CD4-positive, alpha-beta T cell treated with Interleukin-4 for 1 hour (primary cell): ENCODE results near the gene PREX1.
"Not testable (repeated sequence)": the region's sequence is repeated elsewhere in the genome, so short reads cannot be mapped to it uniquely, and the experiment has no call there.

Source experiments
- DNase-seq, 2 donors: peaks; one replicate each; pipeline ENCODE4 v3.0.0-alpha.2; 2020 to 2022

Gene PREX1

DNA sequence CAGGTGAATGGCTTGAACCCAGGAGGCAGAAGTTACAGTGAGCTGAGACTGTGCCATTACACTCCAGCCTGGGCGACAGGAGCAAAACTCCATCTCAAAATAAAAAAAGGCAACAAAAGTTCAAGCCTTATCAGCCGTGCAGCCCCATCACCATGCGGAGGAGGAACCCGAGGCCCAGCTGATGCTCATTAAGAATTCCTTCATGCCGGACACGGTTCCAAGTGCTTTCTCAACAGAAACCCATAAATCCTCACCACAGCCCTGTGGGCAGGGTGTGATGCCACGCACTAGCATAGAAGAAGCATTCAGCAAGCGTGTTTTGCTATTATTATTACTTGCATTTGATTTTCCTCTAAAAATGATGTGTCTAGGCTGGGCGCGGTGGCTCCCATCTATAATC lies 56.3 kb downstream of the PREX1 start:
- DNase-seq = no peak

DNA sequence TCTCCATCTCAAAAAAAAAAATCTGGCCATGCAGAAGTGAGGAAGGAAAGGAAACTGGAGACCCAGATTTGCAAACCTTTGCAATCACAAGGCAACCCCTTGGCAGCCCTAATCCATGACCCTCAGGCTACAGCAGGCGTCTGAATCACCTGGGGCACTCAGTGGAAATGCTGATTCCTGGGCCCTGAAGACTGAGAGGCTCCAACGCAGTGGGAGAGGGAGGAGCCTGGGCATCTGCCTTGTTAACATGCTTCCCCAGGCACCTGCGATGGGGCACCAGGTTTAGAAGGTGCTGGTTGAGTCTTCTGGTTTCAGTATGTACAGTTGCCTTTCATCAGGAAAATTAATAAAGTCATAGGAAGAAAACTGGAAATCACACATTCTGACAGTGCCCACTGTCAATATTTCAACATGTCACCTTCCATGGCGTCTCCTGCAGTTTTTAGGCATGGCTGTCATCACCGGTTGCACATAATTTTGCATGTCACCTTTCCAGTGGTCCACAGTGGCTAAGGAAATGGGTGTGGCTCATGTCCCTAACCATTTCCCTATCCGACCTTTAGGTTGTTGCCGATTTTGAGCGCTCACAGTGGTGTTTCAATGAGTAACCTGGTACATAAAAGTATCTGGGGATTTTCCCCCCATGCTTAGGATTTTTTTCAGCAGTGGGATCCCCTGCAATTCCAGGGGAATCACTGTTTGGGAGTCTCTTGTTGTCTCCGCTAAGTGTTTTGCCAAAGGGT lies 56.9 kb downstream of the PREX1 start:
- DNase-seq = no peak

DNA sequence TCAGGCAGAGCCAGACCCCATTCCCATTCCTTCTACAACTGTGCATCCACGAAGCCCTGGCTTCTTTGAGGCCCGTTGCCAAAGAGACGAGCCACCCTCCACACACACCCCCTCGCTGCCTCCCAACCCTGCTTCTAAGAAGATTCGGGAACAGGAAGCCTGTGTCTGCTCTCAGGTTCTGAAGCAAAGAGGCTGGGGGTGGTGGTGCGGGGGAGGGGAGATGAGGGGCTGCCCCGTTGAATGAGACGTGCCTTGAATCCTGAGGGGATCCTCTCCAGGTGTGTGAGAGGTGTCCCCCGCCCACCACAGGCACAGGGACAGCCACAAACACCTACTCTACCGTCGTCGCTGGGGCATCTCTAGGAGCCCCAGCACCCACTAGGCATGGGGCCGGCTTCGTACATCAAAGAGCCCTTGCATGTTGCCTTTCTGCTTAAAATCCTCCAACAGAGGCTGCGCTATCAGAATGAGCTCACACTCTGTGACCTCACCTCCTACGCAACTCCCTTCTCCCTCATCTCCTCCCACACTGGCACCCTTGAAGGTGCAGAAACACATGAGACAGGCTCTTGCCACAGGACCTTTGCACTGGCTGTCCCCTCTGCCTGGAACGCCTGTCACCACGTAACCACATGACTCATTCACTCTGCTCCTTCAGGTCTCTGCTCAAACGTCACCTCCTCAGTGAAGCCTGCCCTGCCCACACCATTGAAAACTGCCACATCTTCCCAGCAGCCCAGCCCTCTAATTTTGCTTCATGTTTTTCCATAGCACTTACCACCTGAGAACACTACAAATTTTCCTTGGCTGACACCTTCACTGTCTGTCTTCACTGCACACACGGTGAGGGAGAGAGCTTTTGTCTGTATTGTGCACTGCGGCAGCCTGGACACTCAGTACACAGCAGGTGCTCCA lies 58.5 kb downstream of the PREX1 start:
- DNase-seq = peak; percentile 87 to 88

DNA sequence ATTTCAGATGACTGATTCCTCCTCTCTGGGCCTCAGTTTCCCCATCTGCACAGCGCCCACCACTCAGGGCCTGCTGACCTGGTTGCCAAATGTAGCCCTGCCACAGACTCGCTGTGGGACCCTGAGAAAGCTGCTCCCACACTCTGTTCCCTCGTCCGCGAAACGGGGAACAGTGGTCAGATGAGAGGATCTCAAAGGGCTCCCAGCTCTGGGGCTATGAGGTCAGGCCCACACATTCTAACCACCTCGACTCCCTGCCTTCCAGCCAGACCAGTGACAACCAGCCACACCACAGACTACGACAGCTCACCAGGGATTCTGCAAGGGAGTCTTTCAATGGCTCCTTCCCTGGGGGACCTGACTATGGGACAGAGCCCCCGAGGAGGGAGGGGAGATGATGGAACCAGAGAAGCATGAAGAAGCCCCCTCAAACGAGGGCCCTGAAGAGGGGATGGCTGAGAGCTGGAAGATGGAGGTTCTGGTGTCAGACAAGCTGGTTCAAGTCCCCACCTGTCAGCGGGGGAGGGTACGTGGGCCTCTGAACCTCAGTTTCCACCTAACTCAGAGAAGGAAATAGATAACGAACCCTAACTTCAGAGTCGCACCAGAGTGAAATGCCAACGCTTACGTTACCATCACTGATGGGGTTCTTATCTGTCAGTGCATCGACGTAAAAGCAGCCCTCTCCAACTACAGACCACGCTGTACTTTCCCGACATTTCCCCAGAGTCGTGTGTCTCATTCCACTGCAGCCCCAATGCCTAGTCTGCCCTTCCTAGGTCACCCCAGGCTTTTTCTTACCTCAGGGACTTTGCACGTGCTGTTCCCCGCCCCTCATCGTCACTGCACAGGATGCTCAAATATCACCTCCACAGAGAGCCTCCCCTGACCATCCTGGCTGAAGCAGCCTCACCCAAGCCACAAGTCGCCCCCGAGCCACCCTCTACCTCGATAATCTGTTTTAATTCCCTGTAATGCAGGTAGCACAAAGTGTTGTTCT lies 60.5 kb downstream of the PREX1 start:
- DNase-seq = peak; percentile 48 to 65

DNA sequence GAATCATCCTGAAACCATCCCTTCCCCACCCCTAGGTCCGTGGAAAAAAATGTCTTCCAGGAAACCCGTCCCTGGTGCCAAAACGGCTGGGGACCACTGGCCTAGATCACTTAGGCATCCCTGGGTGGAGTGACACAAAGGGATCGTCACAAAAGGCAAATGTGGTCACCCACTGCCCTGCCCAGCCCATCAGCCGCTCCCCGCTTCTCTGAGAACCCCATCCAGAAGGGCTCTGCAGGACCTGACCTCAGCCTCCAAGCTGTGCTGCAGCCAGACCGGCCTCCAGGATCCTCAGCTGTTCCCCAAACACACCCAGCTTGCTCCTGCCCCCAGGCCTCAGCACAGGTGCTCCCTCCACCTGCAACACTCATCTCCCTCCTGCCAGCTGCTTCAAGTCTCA lies 61.6 kb downstream of the PREX1 start:
- no peak for DNase-seq

DNA sequence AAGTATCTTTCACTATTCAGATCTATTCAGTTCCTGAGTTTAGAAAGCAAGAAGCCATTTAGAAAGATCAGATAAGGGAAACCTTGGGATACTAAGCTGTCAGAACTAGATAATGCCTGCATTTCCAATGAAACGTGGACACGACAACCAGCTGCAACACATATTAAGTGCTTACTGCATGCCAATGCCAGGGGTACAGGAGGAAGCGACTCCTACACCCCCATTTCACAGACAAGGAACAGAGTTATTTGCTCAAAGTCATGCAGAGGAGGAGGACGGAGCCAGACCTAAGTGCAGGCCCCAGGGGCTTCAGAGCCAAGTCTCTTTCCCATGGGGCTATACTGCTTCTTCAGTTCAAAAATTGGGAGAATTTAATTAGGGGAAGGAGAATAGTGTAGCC lies 62.4 kb downstream of the PREX1 start:
- DNase-seq = no peak

DNA sequence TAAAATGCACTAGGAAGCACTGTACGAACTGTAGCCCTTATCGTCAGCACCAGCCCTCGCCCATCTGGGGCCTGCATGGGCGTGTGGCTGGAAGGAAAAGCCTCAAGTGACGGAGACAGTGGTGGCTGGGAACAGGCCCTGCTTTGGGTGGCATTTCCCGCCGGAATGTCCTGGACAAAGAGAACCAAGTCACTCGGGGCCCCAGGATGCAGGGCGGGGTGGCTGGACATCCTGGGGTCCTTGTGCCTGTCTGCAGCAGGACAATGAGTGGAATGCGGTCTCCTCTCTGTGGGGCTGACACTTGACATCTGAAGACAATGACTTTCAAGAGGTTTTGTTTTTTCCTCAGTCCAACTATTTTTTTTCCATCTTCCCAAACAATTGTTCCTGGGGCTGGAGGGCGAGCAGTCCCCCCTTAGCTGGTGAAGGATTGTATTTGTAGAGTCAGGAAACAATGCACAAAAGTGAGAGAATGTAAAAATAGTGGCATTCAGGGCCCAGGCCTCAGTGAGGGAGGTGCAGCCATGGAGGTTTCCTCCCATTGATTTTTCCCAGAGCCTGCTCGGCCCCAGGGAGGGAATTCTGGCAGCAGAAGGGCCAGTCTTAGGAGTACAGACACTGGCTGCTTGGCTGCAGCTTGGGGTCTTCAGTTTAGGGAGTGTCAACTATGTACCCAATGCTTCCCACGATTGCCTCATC lies 64.4 kb downstream of the PREX1 start:
- DNase-seq = no peak

DNA sequence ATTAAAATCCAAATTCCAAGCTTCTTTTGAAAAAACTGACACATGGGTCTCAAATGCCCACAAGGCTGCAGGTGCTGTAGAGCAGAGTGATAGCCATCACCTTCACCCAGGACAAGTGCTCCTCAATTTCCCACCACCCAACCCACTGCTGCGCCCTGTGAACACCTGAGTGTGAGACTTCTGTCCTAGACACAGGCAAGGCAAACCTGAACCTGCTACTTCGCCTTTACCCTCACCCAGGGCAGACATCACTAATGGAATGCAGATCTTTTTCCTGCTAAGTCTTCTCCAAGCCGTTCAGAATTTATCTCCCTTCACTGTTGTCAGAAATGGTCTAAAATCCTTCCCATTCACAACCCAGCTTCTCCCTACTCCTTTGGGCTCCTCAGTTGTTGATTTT lies 65.9 kb downstream of the PREX1 start:
- DNase-seq = no peak

DNA sequence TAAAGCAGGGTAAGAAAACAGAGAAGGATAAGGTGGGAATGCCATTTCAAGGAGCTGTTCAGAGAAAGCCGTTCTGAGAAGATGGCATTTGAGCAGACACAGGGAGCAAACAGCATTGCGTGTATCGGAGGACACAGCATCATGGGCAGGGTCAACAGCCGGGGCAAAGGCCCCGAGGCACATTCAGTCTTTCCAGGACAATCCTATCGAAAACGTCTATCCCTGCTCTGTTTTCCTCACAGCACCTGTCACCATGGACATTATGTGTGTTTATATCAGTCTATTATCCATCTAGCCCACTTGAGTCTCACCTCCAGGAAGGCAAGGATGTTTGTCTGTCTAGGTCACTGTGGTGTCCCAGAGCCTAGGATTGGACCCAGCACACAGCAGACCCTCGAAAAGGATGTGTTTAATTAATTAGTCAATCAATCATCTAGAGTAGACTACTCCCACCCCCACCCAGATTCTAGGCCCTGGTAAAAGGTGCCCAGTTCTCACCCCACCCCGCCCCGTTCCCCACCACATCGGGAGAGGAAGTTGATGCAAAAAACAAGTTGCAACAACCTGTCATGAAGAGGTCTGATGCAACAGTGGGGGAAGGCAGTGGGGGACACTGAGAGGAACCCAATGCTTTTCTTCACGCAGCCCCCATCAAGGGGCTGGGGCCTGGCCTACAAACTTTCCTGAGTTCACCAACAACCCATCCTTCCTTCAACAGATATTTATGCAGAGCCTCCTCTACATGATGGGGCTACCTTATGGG lies 66.6 kb downstream of the PREX1 start:
- DNase-seq = peak; percentile 68 to 75

DNA sequence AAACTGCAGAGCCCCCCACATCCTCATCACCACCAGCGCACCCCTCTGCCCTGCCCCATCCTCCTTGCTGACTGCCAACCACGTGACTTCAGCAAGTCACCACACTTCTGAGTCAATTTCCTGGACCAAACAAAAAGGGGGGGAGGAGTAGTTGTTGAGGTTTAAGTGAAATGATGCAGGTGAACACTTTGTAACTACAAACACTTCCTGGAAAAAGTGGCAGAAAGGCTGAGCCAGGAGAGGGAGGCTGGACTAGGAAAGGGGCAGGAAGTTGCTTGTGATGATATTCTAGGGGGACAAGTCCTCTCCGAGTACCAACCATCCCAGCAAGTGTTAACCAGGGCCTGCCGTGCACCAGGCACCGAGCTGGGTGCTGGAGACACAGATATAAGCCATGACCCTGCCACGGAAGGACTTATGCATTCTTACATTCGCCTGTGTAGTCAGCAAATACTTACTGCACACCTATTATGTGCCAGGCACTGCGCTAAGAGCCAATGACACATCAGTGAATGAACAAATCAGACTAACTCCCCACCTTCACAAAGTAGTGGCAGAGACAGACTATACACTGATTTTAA lies 67.3 kb downstream of the PREX1 start:
- peak; percentile 76 to 84 for DNase-seq

DNA sequence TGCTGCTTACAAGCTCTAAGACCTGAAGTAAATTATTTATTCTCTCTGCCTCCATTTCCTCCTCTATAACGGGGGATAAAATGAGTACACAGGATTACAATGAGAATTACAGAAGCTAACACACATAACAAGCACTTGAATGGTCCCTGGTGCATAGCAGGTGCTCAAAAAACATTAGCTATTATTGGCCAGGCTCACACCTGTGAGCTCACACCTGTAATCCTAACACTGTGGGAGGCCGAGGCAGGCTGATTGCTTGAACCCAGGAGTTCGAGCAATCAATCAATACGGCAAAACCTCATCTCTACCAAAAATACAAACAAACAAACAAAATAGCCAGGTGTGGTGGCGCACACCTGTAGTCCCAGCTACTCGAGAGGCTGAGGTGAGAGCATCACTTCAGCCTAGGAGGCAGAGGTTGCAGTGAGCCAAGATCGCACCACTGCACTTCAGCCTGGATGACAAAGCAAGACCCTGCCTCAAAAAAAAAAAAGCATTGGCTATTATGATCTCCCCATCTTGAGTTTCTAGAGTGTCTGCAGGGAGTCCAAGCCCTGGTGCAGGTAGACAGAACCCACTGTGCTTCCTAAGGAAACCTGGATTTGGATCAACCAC lies 68.1 kb downstream of the PREX1 start:
- no peak for DNase-seq

DNA sequence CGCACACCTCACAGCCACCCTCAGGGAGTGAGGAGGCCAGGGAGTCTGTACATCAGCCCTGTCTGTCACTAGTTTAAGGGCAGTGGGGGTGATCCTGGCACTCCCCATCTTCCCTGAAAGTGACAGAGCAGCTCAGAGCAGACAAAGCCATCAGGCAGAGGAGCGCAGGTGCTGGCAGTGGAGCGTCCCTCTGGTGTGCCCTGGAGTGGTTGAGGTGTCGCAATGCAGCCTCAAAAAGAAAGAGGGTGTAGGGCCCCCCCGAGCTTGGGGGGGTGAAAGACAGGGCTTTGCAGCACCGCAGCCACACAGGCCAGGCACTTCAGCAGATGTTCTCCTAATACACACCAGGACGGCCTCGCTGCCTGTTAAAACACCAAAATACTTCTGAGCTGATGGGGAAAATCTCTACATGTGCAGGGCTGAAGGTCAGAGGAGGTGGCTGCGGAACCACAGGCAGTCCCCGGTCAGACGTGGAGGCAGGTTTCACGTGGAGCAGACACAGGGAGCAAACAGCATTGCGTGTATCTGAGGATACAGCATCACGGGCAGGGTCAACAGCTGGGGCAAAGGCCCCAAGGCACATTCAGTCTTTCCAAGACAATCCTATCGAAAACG lies 69.5 kb downstream of the PREX1 start:
- DNase-seq = peak; percentile 62 to 65

DNA sequence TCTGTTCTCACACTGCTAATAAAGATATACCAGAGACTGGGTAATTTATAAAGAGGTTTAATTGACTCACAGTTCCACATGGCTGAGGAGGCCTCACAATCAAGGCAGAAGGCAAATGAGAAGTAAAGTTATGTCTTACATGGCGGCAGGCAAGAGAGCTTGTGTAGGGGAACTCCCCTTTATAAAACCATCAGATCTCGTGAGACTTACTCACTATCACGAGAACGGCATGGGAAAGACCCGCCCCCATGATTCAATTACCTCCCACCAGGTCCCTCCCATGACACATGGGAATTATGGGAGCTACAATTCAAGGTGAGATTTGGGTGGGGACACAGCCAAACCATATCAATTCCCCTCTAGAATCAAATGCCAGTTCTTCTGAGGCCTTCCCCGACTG lies 71.0 kb downstream of the PREX1 start:
- DNase-seq = not testable (repeated sequence)

DNA sequence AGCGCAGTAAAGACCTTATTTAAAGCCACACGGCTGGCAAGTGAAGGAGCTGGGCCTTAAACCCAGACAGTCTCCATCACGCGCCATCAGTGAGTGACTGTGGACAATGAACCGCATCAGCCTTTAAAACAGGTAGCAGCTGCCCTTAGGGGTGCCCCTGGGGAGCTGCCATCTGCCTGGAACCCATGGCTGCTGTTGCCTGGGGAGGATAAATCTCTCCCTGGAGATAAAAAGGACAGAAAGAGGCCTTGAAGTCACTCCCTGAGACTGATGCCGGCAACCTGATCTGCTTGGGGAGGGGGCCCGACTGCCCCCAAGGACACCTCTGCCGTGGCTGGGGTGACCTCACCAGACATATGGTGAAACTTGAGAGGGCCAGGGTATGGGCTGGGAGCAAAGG lies 73.5 kb downstream of the PREX1 start:
- no peak for DNase-seq

DNA sequence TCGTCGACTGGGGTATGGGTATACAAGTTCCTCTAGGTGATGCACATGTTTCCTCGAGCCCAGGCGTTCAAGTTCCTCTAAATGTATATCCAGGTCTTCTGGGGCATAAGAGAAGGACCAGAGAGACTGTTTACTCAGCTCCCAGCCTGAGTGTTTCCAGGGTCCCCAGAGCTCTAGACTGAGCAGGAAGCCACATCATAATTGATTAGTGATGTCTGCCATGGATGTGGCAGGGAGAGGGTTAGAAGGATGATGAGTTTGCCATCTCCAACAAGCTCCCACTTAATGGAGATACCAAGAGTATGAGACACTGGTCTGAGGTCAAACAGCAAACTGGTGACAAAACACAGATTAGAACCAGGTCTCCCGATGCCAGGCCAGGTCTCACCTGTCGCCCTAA lies 74.8 kb downstream of the PREX1 start:
- no peak for DNase-seq

DNA sequence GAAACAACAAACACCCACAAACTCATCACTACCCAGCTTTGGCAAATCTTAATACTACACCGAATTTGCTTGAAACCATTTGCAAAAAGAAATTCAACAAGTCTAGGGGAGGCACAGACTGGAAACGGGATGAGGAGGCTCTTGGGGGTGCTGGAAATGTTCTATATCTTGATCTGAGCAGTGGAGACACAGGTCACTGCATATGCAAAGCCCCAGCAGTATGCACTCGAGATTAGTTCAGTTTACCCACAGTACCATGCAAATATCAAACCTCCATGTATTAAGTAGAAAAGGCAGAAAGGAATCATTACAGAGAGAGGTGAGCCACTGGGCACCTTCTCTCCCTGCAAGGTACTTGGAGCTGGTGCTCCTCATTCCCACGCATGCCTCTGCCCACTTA lies 75.9 kb downstream of the PREX1 start:
- DNase-seq = no peak

DNA sequence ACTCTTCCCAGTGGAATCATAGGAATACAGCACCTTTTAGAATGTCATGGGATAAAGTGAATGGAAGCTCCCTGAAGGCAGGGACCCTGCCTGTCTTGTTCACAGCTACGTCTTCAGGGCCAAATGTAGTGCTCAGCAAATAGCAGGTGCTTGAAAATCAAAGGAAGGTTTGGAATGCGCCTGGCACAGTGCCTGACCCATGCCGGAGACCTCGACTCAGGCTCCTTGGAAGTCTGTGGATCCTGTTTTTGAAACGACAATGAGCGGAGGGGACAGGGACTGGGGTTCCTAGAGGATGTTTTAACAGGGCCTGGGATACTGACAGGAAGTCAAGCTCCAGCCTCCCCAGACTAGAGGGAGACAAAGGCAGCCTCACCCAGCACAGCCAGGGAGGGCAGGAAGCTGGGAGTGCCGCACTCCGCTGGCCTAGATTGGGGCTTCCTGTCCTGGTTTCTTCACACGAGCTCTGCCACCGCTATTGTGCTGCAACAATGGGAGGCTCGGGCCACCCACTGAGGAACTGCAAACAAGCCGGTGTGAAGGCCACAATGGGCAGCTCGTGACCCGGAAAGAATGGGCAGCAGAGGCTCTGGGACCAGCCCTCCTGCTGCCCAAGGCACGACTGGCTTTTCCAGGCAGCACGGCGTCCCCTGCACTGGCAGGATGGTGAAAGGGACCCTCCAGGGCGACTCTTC lies 76.7 kb downstream of the PREX1 start:
- DNase-seq = peak; percentile 55

DNA sequence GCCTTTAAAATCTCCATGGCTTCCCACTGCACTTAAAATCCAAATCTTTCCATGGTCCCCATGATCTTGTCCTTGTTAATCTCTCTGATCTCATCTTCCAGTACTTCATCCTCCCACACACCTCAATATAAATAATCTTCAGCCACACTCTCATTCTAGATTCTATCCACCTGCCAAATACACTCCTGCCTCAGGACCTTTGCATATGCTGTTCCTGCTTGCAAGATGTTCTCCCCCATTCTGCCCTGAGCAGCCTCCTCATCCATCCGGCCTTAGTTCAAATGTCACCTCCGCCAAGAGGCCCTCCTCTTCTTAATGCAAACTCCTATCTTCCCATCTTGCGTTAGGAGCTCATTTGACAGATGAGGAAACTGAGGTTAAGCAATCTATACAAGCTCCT lies 77.4 kb downstream of the PREX1 start:
- DNase-seq = no peak

DNA sequence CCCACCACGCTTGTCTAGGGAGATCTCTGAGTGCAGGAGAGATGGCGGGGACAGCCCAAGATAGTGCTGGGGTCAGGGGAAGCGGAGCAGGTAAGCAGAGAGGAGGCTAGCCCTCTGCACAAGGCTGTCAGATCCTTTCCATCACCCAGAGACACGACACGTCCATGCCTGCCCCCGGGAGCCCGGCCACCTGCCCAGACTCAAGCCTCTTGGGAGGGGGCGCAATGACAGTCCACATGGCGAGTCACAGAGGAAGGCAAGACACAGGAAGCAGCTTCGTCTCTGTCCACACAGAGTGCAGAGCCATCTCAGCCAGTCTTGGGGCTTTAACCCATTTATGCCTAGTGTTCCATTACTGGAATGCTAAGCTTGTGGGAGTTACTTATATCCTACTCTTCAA lies 78.4 kb downstream of the PREX1 start:
- no peak for DNase-seq

DNA sequence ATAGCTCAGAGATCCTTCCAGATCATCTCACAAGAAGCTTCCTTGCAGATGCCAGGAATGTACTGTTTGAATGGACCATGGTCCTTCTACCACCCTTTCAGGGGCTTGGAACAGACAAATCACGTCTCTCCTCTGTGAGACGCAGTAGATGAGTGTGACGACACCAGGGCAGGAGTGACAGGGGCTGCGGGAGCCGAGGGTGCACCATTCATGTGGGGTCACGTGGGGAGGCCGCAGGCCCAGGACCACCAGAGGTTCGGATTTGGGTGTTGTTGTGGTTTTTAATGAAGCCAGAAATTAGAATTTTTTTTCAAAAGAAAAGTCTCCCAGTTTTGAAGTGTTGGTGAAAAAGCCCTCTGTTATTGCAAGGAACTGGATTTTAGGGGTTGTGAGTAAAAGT lies 79.2 kb downstream of the PREX1 start:
- DNase-seq = no peak
